BLaER1 treated with 17β-estradiol and CSF1 and Interleukin-3, amounts not matched to agents 10 nM and 100 nM (cell line): ENCODE data around the gene VDAC2.
"Not testable (repeated sequence)": the region's sequence is repeated elsewhere in the genome, so short reads cannot be mapped to it uniquely, and the experiment has no call there.

Source experiments
- H3K27ac ChIP-seq, 11 experiments: shearing (Covaris generic); formaldehyde crosslinking; 2 replicates each; pipeline ENCODE4 v1.8.1; 2022
- H3K27me3 ChIP-seq, 11 experiments: shearing (Covaris generic); formaldehyde crosslinking; 2 replicates each; pipeline ENCODE4 v1.8.1; 2022
- H3K36me3 ChIP-seq, 11 experiments: shearing (Covaris generic); formaldehyde crosslinking; 2 replicates each; pipeline ENCODE4 v1.8.1; 2022
- H3K4me1 ChIP-seq, 10 experiments: shearing (Covaris generic); formaldehyde crosslinking; 2 replicates each; pipeline ENCODE4 v1.8.1; 2022
- H3K4me2 ChIP-seq, 11 experiments: shearing (Covaris generic); formaldehyde crosslinking; 2 replicates each; pipeline ENCODE4 v1.8.1; 2022
- H3K4me3 ChIP-seq, 10 experiments: shearing (Covaris generic); formaldehyde crosslinking; 2 replicates each; pipeline ENCODE4 v1.8.1; 2022
- H3K9ac ChIP-seq, 11 experiments: shearing (Covaris generic); formaldehyde crosslinking; 2 replicates each; pipeline ENCODE4 v1.8.1; 2022
- H3K9me3 ChIP-seq, 11 experiments: shearing (Covaris generic); formaldehyde crosslinking; replicated peaks in 1 of 11; 2 replicates each; pipeline ENCODE4 v1.8.1; 2022
- H4K20me1 ChIP-seq, 11 experiments: shearing (Covaris generic); formaldehyde crosslinking; 2 replicates each; pipeline ENCODE4 v1.8.1; 2022
- Cebpa-rat ChIP-seq, 11 experiments: shearing (Covaris generic); IDR thresholded peaks; 2 replicates each; pipeline ENCODE4 v1.8.1; 2022

The VDAC2 gene

GRCh38 chr10:75179657-75180177 lies 30.9 kb upstream of the VDAC2 start:
- no peak overlapping the region for H3K9ac ChIP-seq
- H3K9me3 ChIP-seq, result no peaks in the 10 kb centered on the region
- peaks cover 63 to 94% (median 80%) of the 10 kb centered on the region in 11 experiments for H3K36me3 ChIP-seq
- H3K27ac ChIP-seq, result no peak overlapping the region
- TF ChIP-seq Cebpa-rat (IDR thresholded peaks at IDR 0.05), result no peak
- peaks cover 0 to 82% (median 0%) of the 10 kb centered on the region in 11 experiments; a peak in 9 of 22 replicates for H4K20me1 ChIP-seq
- H3K4me2 ChIP-seq, result no peak overlapping the region
- H3K27me3 ChIP-seq, result no peaks in the 10 kb centered on the region
- no peak overlapping the region for H3K4me3 ChIP-seq
- H3K4me1 ChIP-seq, result no peaks in the 10 kb centered on the region

- TF ChIP-seq Cebpa-rat (IDR thresholded peaks at IDR 0.05), result no peak
Measured at GRCh38 chr10:75180592-75180991, 30.0 kb upstream of the VDAC2 start.

GRCh38 chr10:75181073-75181472 lies 29.5 kb upstream of the VDAC2 start:
- H3K36me3 ChIP-seq, result peaks cover 55 to 92% (median 67%) of the 10 kb centered on the region in 11 experiments
- no peak for TF ChIP-seq Cebpa-rat (IDR thresholded peaks at IDR 0.05)
- peaks cover 0 to 79% (median 2%) of the 10 kb centered on the region in 11 experiments; a peak in 9 of 22 replicates for H4K20me1 ChIP-seq
- H3K4me2 ChIP-seq, result no peak overlapping the region
- no peak overlapping the region for H3K27ac ChIP-seq
- H3K9me3 ChIP-seq, result no peaks in the 10 kb centered on the region
- H3K4me1 ChIP-seq, result no peaks in the 10 kb centered on the region
- H3K9ac ChIP-seq, result no peak overlapping the region
- no peaks in the 10 kb centered on the region for H3K27me3 ChIP-seq
- no peak overlapping the region for H3K4me3 ChIP-seq

More at GRCh38 chr10:75180592-75180991, 30.0 kb upstream of the VDAC2 start:
- H3K9me3 ChIP-seq, result no peaks in the 10 kb centered on the region
- H3K27ac ChIP-seq, result no peak overlapping the region
- H3K27me3 ChIP-seq, result no peaks in the 10 kb centered on the region
- H3K4me3 ChIP-seq, result no peak overlapping the region
- H3K9ac ChIP-seq, result no peak overlapping the region
- no peaks in the 10 kb centered on the region for H3K4me1 ChIP-seq
- no peak overlapping the region for H3K4me2 ChIP-seq
- peaks cover 0 to 79% (median 0%) of the 10 kb centered on the region in 11 experiments; a peak in 9 of 22 replicates for H4K20me1 ChIP-seq
- peaks cover 56 to 92% (median 71%) of the 10 kb centered on the region in 11 experiments for H3K36me3 ChIP-seq

- Histone ChIP-seq H3K36me3 (peaks cover 17 to 51% (median 22%) of the 10 kb centered on the region in 11 experiments), H3K4me1 (no peaks in the 10 kb centered on the region; a peak in 1 of 20 replicates), H3K27ac (no peak overlapping the region), H3K9ac (no peak overlapping the region), H3K4me2 (no peak overlapping the region), H4K20me1 (peaks cover 0 to 33% (median 3%) of the 10 kb centered on the region in 11 experiments; a peak in 7 of 22 replicates), H3K4me3 (no peak overlapping the region), H3K9me3 (no peaks in the 10 kb centered on the region), H3K27me3 (no peaks in the 10 kb centered on the region)
- no peak for TF ChIP-seq Cebpa-rat (IDR thresholded peaks at IDR 0.05)
Measured at GRCh38 chr10:75186310-75186709, 24.3 kb upstream of the VDAC2 start.

GRCh38 chr10:75187961-75188426 lies 22.6 kb upstream of the VDAC2 start:
- Histone ChIP-seq H3K4me2 (no peak overlapping the region), H3K4me1 (peaks cover 0 to 11% (median 0%) of the 10 kb centered on the region in 10 experiments; a peak in 2 of 20 replicates), H3K9ac (no peak overlapping the region), H3K9me3 (no peaks in the 10 kb centered on the region), H3K4me3 (no peak overlapping the region), H3K36me3 (peaks cover 12 to 47% (median 16%) of the 10 kb centered on the region in 11 experiments; a peak in 18 of 22 replicates), H4K20me1 (peaks cover 0 to 26% (median 0%) of the 10 kb centered on the region in 11 experiments; a peak in 6 of 22 replicates), H3K27ac (no peak overlapping the region), H3K27me3 (no peaks in the 10 kb centered on the region)
- TF ChIP-seq Cebpa-rat (IDR thresholded peaks at IDR 0.05), result no peak

GRCh38 chr10:75188522-75188921 lies 22.1 kb upstream of the VDAC2 start:
- H3K27ac ChIP-seq, H3K4me3 ChIP-seq: not testable (repeated sequence)

GRCh38 chr10:75189266-75190096 lies 21.1 kb upstream of the VDAC2 start:
- Histone ChIP-seq H3K27ac (no peak overlapping the region), H4K20me1 (peaks cover 0 to 26% (median 0%) of the 10 kb centered on the region in 11 experiments; a peak in 6 of 22 replicates), H3K4me1 (peaks cover 0 to 11% (median 0%) of the 10 kb centered on the region in 10 experiments; a peak in 2 of 20 replicates), H3K9ac (no peak overlapping the region), H3K36me3 (peaks cover 6 to 49% (median 16%) of the 10 kb centered on the region in 11 experiments; a peak in 16 of 22 replicates), H3K4me3 (no peak overlapping the region), H3K9me3 (no peaks in the 10 kb centered on the region), H3K27me3 (no peaks in the 10 kb centered on the region), H3K4me2 (no peak overlapping the region)
- TF ChIP-seq Cebpa-rat (IDR thresholded peaks at IDR 0.05), result no peak

More at GRCh38 chr10:75188522-75188921, 22.1 kb upstream of the VDAC2 start:
- H3K27me3 ChIP-seq, H3K9ac ChIP-seq, H3K9me3 ChIP-seq, H3K4me2 ChIP-seq: not testable (repeated sequence)
- Histone ChIP-seq H4K20me1 (peaks cover 0 to 26% (median 0%) of the 10 kb centered on the region in 11 experiments; a peak in 6 of 22 replicates), H3K4me1 (peaks cover 0 to 11% (median 0%) of the 10 kb centered on the region in 10 experiments; a peak in 2 of 20 replicates), H3K36me3 (peaks cover 7 to 47% (median 16%) of the 10 kb centered on the region in 11 experiments; a peak in 18 of 22 replicates)

GRCh38 chr10:75191821-75192568 lies 18.6 kb upstream of the VDAC2 start:
- Histone ChIP-seq H3K27ac (peak overlapping the region in 3 of 11 experiments; percentile 46 to 64 (median 46); a peak in 4 of 22 replicates), H3K4me2 (no peak overlapping the region), H3K36me3 (peaks cover 6 to 57% (median 26%) of the 10 kb centered on the region in 11 experiments; a peak in 16 of 22 replicates), H4K20me1 (peaks cover 0 to 13% (median 0%) of the 10 kb centered on the region in 11 experiments; a peak in 4 of 22 replicates), H3K9me3 (no peaks in the 10 kb centered on the region), H3K9ac (peak overlapping the region in 1 of 11 experiments; percentile 15; a peak in 1 of 22 replicates), H3K27me3 (no peaks in the 10 kb centered on the region), H3K4me1 (peaks cover 0 to 11% (median 0%) of the 10 kb centered on the region in 10 experiments; a peak in 2 of 20 replicates), H3K4me3 (no peak overlapping the region)
- TF ChIP-seq Cebpa-rat (IDR thresholded peaks at IDR 0.05), result peak in 1 of 11 experiments; percentile 33; a peak in 1 of 22 replicates

GRCh38 chr10:75194625-75195024 lies 16.0 kb upstream of the VDAC2 start:
- H3K4me3 ChIP-seq, H3K27me3 ChIP-seq, H3K9ac ChIP-seq, H3K9me3 ChIP-seq, H4K20me1 ChIP-seq, H3K27ac ChIP-seq, H3K4me2 ChIP-seq: not testable (repeated sequence)
- H3K36me3 ChIP-seq, result peaks cover 4 to 56% (median 22%) of the 10 kb centered on the region in 11 experiments; a peak in 16 of 22 replicates
- H3K4me1 ChIP-seq, result peaks cover 0 to 21% (median 0%) of the 10 kb centered on the region in 10 experiments; a peak in 2 of 20 replicates
